ENCODE data around the gene TNFRSF4.

GRCh38 chr1:1239227-1239613 is 25.3 kb upstream of the TNFRSF4 start:
- no peak for TF ChIP-seq BHLHE40 (IDR thresholded peaks at IDR 0.05; ENCODE audit: low read depth, low read length)
- no peak for TF ChIP-seq MAX (IDR thresholded peaks at IDR 0.05)
- TF ChIP-seq CTCF (IDR thresholded peaks at IDR 0.05): no peak
- no peak for TF ChIP-seq EHMT2 (IDR thresholded peaks at IDR 0.05; ENCODE audit: low read depth)

All from A549 (cell line).